ENCODE measurements around the gene MPP4. TPM values are rescaled to one million over a fixed set of nuclear protein-coding genes. Genes with fewer than 3 reads are reported as not detected.
A peak's percentile ranks its signal among the peaks of the same experiment; 100 is the strongest.

MPP4 gene
- total and polyA plus RNA-seq, 12 donors, result 0.16 to 0.25 (median 0.25) TPM; not detected in 9

DNA sequence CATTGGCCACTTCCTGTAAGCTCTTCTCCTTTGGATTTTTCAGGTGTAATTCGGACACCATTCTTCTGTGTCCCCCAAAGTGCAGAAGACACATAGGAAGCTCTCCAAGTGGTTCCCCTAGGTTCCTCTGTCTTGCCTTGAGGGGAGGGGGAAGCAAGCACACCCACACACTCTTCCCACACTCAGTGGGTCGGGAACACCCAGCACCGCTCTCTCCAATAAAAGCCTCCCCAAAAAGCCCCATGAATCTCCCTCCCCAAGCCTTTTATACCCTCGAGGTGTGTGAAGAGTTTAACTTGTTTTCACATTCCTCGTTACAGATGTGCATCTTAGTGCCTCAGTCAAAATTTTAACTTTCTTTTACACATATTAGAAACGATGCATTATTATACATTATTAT is 45.2 kb downstream of the MPP4 start:
- 91% methylated on average over 6 of the region's 6 CpGs for WGBS, 2 donors
- intact Hi-C loops (cut with DNase I), result no loop called here
- TF ChIP-seq, protein P1, sequence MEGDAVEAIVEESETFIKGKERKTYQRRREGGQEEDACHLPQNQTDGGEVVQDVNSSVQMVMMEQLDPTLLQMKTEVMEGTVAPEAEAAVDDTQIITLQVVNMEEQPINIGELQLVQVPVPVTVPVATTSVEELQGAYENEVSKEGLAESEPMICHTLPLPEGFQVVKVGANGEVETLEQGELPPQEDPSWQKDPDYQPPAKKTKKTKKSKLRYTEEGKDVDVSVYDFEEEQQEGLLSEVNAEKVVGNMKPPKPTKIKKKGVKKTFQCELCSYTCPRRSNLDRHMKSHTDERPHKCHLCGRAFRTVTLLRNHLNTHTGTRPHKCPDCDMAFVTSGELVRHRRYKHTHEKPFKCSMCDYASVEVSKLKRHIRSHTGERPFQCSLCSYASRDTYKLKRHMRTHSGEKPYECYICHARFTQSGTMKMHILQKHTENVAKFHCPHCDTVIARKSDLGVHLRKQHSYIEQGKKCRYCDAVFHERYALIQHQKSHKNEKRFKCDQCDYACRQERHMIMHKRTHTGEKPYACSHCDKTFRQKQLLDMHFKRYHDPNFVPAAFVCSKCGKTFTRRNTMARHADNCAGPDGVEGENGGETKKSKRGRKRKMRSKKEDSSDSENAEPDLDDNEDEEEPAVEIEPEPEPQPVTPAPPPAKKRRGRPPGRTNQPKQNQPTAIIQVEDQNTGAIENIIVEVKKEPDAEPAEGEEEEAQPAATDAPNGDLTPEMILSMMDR (IDR thresholded peaks at IDR 0.05), result no peak
- DNase-seq, result no peak
- Histone ChIP-seq H3K4me3 (no peak overlapping the region), H3K27me3 (no peaks in the 10 kb centered on the region), H3K4me1 (peaks cover 0 to 14% (median 0%) of the 10 kb centered on the region in 9 donors), H3K27ac (peak overlapping the region in 3 of 10 donors; percentile 14 to 73 (median 61)), H3K36me3 (no peaks in the 10 kb centered on the region), H3K9me3 (no peaks in the 10 kb centered on the region)
- ATAC-seq, result no peak

DNA sequence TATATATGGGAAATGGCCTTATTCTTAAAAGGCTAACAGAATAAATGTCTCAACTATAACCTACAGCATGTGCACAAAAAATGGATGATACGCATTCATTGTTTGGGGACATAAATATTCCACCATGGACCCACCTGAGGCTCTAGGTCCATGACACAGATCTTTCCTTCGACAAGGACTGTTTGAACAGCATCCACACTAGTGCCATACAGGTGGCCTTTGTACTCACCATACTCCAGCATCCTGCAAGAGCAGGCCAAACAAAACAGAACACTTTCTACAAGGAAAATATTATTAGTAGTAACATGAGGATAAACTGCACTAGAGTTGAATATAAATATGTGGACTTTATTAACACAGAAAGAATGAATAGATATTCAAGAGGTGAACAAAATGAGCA is 49.0 kb downstream of the MPP4 start:
- Histone ChIP-seq H3K4me3 (no peak overlapping the region), H3K27me3 (no peaks in the 10 kb centered on the region), H3K27ac (no peak overlapping the region), H3K36me3 (no peaks in the 10 kb centered on the region), H3K9me3 (no peaks in the 10 kb centered on the region), H3K4me1 (peaks cover 0 to 6% (median 0%) of the 10 kb centered on the region in 9 donors)
- ATAC-seq (no peak), DNase-seq (no peak)
- WGBS, 2 donors, result 92 to 97% methylated on average over 2 of the region's 2 CpGs
- intact Hi-C loops (cut with DNase I), result loop anchor here in 1 of 10 donors (10.0 kb wide), 1 partner anchor 245 kb away; no protein-coding TSS in a partner anchor
- TF ChIP-seq, protein P1 (IDR thresholded peaks at IDR 0.05), result no peak

DNA sequence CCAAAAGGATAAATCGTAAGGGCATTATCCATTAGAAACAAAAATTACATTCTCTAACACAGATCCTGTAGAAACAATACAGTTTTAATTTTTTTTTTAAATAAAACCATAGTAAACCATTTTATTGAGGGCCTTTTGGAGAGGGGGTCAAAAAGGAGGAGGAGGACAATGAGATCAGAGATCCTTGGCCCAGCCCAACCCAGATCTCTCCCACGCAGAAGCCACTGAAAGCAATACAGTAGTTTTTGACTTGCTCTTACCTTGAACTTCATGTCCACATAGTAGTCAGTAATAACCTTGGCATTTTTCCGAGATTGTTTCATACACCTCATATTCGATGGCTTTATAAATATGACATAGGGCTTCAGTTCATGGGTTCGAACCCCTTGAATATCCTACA is 51.0 kb downstream of the MPP4 start:
- H3K27ac ChIP-seq, result no peak overlapping the region
- H3K9me3 ChIP-seq, result no peaks in the 10 kb centered on the region
- TF ChIP-seq, protein P1 (IDR thresholded peaks at IDR 0.05), result no peak
- no peaks in the 10 kb centered on the region for H3K36me3 ChIP-seq
- no peaks in the 10 kb centered on the region for H3K27me3 ChIP-seq
- intact Hi-C loops (cut with DNase I), result loop anchor here in 1 of 10 donors (10.0 kb wide), 1 partner anchor 243 kb away; no protein-coding TSS in a partner anchor
- no peak overlapping the region for H3K4me3 ChIP-seq
- DNase-seq, result no peak
- no peak for ATAC-seq
- peaks cover 0 to 15% (median 7%) of the 10 kb centered on the region in 9 donors for H3K4me1 ChIP-seq
- WGBS, 2 donors, result 89 to 93% methylated on average over 5 of the region's 5 CpGs

DNA sequence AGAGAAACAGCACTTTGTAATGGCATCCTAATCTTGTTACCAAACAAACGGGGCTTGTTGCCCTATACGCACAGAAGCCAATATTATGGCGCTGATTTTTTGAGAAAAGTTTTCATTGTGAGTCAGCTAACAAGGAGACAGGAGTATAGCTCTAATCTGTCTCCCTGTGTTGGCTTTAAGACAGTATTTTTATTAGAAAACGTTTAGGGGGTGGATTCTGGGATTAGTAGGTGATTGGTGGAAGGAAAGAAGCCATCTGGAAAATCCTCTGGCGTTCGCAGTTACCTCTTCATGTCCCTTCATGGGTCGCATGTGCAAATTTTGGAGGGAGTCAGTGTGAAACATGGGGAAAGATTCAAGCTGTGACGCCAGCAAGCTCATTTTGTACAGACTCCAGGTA is 54.4 kb downstream of the MPP4 start:
- peak in 1 of 2 donors; percentile 12 for DNase-seq
- intact Hi-C loops (cut with DNase I), result loop anchor here in 1 of 10 donors (10.0 kb wide), 1 partner anchor 239 kb away; no protein-coding TSS in a partner anchor
- ATAC-seq, result peak in 3 of 8 donors; percentile 2 to 18 (median 4)

More for the DNA sequence above, 54.4 kb downstream of the MPP4 start:
- no peaks in the 10 kb centered on the region for H3K27me3 ChIP-seq
- no peaks in the 10 kb centered on the region for H3K9me3 ChIP-seq
- H3K4me1 ChIP-seq, result peaks cover 0 to 22% (median 12%) of the 10 kb centered on the region in 9 donors
- peak overlapping the region; percentile 0 to 96 (median 93) for H3K27ac ChIP-seq
- WGBS, 2 donors, result 36 to 39% methylated on average over 8 of the region's 8 CpGs
- peak overlapping the region in 8 of 10 donors; percentile 6 to 96 (median 88) for H3K4me3 ChIP-seq
- H3K36me3 ChIP-seq, result peaks cover 0 to 9% (median 0%) of the 10 kb centered on the region in 9 donors
- TF ChIP-seq, protein P1 (IDR thresholded peaks at IDR 0.05), result no peak
